ENCODE results near the gene JARID2.

Gene JARID2

DNA sequence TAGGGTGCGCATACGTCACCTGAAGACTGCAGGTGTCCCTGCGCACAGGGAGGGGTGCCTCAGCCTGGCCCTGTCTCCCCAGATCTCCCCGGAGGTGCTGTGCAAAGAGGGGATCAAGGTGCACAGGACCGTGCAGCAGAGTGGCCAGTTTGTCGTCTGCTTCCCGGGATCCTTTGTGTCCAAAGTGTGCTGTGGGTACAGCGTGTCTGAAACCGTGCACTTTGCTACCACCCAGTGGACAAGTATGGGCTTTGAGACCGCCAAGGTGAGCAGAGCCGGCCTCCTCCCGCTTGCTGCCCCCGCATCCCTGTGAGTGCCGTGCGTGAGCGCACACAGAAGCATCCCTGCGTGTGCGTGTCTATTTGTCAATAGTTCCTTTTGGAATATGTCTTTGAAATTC, 266.3 kb downstream of the JARID2 start:
- Histone ChIP-seq H3K27ac (peak overlapping the region; percentile 38; the same call in 1 of the 2 replicates), H3K27me3 (ENCODE audit: insufficient read depth, low read depth, severe bottlenecking) (no peaks in the 10 kb centered on the region), H3K36me3 (peaks cover 72% of the 10 kb centered on the region), H3K4me3 (ENCODE audit: low read depth, low read length) (no peak overlapping the region), H3K9me3 (ENCODE audit: severe bottlenecking) (no peaks in the 10 kb centered on the region)
- TF ChIP-seq, protein P1, sequence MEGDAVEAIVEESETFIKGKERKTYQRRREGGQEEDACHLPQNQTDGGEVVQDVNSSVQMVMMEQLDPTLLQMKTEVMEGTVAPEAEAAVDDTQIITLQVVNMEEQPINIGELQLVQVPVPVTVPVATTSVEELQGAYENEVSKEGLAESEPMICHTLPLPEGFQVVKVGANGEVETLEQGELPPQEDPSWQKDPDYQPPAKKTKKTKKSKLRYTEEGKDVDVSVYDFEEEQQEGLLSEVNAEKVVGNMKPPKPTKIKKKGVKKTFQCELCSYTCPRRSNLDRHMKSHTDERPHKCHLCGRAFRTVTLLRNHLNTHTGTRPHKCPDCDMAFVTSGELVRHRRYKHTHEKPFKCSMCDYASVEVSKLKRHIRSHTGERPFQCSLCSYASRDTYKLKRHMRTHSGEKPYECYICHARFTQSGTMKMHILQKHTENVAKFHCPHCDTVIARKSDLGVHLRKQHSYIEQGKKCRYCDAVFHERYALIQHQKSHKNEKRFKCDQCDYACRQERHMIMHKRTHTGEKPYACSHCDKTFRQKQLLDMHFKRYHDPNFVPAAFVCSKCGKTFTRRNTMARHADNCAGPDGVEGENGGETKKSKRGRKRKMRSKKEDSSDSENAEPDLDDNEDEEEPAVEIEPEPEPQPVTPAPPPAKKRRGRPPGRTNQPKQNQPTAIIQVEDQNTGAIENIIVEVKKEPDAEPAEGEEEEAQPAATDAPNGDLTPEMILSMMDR (IDR thresholded peaks at IDR 0.05; ENCODE audit: low read depth, low read length) = peak; percentile 78
- DNase-seq = peak; percentile 84

DNA sequence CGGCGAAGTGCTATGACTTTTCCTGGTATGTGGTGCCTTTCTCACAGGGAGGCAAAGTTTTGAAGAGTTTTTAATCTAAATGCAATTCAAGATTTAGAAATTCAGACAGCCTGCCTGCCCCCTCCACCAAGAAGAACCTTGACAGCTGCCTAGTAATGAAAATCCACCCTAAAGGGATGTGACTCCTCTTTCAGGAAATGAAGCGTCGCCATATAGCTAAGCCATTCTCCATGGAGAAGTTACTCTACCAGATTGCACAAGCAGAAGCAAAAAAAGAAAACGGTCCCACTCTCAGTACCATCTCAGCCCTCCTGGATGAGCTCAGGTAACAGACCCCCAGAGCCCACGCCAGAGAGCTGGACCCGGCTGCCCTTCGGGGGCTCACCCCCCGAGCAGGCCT, 266.9 kb downstream of the JARID2 start:
- no peaks in the 10 kb centered on the region for H3K27me3 ChIP-seq (ENCODE audit: insufficient read depth, low read depth, severe bottlenecking)
- H3K36me3 ChIP-seq = peaks cover 75% of the 10 kb centered on the region
- no peak overlapping the region for H3K4me3 ChIP-seq (ENCODE audit: low read depth, low read length)
- no peaks in the 10 kb centered on the region for H3K9me3 ChIP-seq (ENCODE audit: severe bottlenecking)
- TF ChIP-seq, protein P1 (IDR thresholded peaks at IDR 0.05; ENCODE audit: low read depth, low read length) = no peak
- no peak for DNase-seq
- no peak overlapping the region for H3K27ac ChIP-seq

DNA sequence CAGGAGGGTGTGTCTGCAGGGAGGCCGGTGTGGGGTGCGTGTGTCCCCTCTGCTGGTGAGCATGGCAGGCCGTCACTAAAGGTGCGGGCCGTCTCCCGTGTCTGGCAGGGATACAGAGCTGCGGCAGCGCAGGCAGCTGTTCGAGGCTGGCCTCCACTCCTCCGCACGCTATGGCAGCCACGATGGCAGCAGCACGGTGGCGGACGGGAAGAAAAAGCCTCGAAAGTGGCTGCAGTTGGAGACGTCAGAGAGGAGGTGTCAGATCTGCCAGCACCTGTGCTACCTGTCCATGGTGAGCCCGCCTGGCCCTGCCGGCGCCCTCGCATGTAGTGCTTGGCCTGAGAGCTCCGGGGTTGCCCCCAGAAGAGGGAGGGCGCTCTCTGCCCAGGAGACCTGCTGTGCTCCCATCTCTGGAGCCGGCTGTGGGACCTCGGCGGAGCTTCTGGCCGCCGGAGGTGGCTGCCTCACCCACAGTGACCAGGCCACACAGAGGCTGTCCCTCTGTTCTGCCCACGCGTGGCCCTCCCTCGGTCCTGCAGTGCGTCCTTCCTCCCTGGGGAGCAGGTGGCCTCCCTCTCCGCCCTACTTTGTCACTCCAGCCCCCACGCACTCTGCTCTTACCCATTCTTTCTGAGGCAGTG, 267.4 kb downstream of the JARID2 start:
- no peaks in the 10 kb centered on the region for H3K9me3 ChIP-seq (ENCODE audit: severe bottlenecking)

DNA sequence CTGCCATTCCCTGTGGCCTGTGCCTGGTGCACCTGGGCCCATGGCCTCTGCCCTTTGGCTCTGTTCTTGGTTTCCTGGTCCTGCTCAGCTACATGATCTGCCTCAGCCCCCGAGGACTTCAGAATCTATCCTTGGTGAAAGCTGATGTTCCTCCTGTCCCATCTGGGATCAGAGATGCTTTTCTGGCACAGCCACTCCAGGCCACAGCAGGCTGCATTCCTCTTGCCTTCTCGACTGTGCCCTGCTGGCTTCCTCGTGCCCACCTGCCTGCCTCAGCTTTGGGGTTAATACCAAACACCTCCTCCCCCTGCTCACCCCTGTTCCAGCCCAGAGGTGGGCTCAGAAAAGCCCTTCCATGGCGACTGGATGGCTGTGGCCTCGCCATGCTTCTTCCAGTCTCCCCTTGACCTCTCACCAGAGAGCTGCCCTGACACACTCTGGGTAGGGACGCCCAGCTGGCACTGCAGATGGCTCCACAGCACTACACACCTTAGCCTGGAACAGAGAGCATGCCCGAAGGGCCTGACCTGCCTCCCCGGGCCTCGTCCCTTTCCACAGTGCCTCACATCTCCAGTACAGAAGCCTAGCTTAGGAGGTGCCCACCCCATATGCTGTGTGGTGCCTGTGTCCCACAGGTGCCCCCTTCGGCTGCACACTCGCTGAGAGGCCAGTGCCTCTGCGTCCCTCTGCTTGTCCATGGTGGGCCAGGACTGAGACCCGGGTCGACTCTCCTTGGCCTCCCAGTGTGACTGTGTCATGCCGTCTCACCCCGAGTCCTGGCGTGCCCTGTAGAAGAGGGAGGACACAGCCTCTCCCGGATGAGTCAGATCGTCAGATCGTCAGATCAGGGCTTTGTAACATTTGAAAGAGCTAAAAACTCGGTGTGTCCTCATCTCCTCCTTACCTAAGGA, 268.2 kb downstream of the JARID2 start:
- peaks cover 75% of the 10 kb centered on the region for H3K36me3 ChIP-seq

More for the DNA sequence above, 267.4 kb downstream of the JARID2 start:
- Histone ChIP-seq H3K27me3 (ENCODE audit: insufficient read depth, low read depth, severe bottlenecking) (no peaks in the 10 kb centered on the region), H3K27ac (no peak overlapping the region), H3K4me3 (ENCODE audit: low read depth, low read length) (no peak overlapping the region), H3K36me3 (peaks cover 75% of the 10 kb centered on the region)
- DNase-seq = no peak
- TF ChIP-seq, protein P1 (IDR thresholded peaks at IDR 0.05; ENCODE audit: low read depth, low read length) = no peak

DNA sequence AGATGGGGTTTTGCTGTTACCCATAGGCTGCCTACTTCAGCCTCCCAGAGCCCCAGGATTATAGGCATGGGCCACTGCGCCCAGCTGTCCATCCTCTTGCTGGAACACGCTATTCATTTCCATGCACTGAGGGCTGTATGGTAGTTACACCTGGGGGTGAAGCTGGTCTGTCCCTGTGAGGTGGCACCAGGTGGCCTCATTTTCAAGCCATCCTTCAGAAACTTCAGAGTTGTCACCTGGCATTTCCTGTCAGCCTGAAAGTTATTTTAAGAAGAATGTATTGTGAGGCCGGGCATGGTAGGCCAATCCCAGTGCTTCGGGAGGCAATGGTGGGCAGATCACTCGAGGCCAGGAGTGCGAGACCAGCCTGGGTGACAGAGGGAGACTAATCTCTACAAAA, 269.4 kb downstream of the JARID2 start:
- Histone ChIP-seq H3K9me3 (ENCODE audit: severe bottlenecking) (no peaks in the 10 kb centered on the region), H3K4me3 (ENCODE audit: low read depth, low read length) (no peak overlapping the region), H3K27ac (no peak overlapping the region), H3K27me3 (ENCODE audit: insufficient read depth, low read depth, severe bottlenecking) (no peaks in the 10 kb centered on the region), H3K36me3 (peaks cover 79% of the 10 kb centered on the region)
- TF ChIP-seq, protein P1 (IDR thresholded peaks at IDR 0.05; ENCODE audit: low read depth, low read length) = no peak
- no peak for DNase-seq

More for the DNA sequence above, 268.2 kb downstream of the JARID2 start:
- H3K27me3 ChIP-seq (ENCODE audit: insufficient read depth, low read depth, severe bottlenecking) = no peaks in the 10 kb centered on the region
- no peak overlapping the region for H3K4me3 ChIP-seq (ENCODE audit: low read depth, low read length)
- TF ChIP-seq, protein P1 (IDR thresholded peaks at IDR 0.05; ENCODE audit: low read depth, low read length) = no peak
- peak overlapping the region; percentile 9; the same call in 1 of the 2 replicates for H3K27ac ChIP-seq
- DNase-seq = no peak
- H3K9me3 ChIP-seq (ENCODE audit: severe bottlenecking) = no peaks in the 10 kb centered on the region
